Stimulated activated CD4-positive, alpha-beta T cell treated with anti-CD3 and anti-CD28 coated beads, Interleukin-12 subunit alpha, Interleukin-12 subunit beta, amount 100 ng/mL, for 24 hours (primary cell): ENCODE measurements around the gene CERS6.

Source experiments
- DNase-seq, 2 experiments: peaks; one replicate each; pipeline ENCODE4 v3.0.0-alpha.2; 2020; ENCODE audit warnings: low read depth in 2 of 2

The CERS6 gene

DNA sequence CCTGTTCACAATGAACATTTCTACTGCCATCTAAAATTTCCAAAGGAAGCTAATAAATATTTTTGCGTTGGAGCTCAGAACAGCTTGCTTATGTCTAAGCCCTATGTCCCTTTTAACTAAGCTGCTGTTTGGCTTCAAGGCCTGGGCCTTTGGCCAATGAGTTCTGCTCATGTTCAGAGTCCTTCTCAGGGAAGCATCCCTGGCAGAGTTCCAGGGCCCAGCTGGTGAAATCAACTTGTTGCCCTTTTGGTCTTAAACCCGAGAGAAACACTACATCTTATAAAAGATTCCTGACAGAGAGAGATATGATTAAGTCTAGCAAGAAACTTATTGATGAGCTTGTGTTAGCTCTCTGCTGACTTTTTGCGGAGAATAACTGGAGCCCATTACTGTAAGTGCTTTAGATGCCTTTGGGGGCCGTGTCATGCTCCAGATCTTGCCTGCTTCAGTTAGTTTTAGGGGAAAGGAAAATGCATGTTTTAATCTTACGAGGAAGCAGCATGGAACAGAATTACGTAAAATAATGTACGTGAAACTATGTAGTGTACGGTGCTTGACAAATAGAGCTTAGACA lies 243.9 kb downstream of the CERS6 start:
- no peak for DNase-seq

DNA sequence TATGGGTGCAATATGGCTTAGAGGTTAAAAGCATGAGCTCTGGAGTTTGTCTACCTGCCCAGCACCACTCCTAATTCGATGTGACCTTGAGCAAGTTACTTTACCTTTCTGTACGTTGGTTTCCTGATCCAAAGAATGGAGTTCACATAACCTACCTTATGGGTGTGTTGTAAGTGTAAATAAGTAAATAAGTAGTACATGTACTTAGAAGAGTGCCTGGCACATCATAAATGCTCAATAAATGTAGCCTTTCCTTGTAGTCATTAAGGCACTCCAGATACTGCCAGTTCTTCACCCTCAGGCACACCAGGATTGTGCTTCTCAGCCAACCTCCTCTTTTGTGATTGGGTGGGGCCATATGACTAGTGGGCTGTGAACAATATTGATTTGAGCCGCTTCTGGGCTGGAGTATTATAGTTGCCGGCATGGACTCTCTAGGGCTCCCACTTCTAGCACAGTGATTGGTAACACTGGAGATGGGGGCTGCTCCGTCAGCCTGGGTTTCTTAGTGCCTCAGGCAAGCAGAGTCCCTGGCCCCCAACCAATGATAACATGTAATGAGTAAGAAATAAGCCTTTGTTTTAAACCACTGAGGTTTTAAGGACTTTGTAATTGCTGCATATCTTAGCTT lies 244.7 kb downstream of the CERS6 start:
- no peak for DNase-seq

DNA sequence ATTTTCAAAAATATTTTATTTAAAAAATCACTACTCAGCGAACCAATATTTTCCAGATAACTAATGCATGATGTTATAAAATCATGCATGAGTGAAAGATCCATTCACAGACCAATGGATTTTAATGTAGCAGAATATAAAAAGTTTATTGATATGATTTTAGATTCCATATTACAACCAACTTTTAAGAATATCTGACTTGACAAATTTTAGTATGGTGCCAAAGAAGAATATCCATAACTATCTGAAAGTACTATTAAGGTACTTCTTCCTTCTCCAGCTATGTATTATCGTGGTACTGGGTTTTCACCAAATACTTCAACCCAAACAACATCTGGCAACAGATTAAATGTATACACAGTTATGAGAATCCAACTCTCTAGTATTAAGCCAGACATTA lies 246.5 kb downstream of the CERS6 start:
- no peak for DNase-seq

DNA sequence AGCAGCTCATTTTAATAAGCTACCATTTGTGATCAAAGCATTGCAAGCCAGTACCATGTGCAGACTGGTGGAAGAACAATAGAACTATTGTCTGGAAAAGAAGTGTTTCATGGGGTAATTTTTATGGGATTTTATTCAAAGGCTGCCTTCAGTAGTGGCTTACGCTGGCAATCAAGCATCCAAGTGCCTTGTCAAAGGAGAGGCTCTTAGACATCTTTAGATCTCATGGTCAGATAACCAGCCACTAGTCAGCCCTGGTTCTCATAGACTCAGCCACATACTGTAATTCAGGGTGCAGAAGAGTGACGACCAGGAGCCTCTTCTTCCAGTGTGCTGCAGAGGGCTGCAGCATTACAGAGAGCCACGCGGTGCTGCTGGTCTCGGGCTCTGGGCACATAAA lies 247.9 kb downstream of the CERS6 start:
- DNase-seq: no peak

DNA sequence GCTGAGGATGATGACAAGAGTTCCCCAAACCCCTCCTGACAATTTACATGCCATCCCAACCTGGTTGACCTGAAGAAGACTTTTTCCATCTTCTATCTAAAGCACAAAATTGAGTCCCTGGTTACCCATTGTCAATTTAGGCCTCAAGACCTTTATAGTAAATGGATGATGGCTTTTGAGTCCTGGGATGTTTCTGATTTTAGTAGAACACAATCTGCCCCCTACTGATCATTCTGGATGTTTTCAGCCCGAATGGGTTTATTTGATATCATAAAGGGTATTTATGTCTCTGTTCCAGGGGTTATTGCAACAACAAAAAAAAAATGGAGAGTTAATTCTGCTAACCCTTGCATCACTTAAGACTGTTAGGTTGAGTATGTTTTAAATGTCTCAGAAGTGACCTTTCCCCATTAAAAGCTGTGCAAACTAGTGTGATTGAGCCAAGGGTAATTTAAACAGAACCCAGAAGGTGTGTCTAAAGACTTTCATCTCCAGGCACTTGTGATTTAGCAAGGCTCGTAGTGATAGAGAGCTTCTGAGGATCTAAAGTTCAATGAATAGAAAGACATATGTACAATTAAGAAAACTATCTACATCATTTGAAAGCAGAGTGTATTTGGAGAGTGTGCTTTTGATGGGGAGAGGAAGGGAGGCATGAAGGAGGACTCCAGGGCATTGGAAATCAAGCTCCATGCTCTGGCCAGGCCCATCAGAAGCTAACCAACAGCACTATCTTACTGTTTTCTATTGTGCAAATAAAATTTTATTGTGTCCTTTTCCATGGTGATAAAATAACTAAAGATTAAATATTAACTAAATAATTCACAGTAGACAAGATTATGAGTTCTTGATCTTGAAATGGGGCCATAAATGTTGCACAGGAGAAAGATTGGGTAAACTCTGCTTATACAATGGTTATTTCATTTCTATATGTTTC lies 249.7 kb downstream of the CERS6 start:
- no peak for DNase-seq

DNA sequence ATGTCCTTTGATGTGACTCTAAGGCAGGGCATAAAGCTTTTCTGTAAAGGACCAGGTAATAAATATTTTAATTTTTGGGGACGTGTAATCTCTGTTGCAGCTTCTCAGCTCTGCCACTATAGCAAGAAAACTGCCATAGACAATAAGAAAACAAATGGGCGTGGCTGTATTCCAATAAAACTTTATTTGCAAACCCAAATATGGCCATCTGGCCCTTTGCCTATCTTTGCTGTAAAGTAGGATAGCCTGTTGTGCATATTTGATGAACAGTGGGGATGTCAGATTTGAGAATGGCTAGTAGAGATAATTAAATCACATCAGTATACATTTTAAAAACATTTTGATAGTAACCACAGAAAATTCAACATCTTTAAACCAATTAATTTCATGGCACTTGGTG lies 250.7 kb downstream of the CERS6 start:
- no peak for DNase-seq

DNA sequence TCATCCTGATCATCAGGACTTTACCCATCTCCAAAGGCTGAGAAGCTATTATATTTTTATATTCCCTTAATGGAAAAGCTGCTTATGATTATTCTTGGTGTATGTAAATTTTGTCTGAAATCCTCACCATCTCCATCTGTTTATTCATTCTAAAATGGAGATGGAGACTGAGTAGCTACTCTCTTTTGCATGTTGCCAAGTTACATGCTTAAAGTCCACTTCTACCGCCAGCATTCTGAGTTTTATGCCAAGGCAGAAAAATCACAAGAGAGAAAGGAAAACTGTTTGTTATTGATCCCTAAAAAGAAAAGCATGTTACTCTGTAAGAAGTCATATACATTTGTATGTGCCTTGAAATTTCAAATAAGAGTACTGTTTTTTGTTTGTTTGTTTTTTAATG lies 252.0 kb downstream of the CERS6 start:
- DNase-seq: no peak

DNA sequence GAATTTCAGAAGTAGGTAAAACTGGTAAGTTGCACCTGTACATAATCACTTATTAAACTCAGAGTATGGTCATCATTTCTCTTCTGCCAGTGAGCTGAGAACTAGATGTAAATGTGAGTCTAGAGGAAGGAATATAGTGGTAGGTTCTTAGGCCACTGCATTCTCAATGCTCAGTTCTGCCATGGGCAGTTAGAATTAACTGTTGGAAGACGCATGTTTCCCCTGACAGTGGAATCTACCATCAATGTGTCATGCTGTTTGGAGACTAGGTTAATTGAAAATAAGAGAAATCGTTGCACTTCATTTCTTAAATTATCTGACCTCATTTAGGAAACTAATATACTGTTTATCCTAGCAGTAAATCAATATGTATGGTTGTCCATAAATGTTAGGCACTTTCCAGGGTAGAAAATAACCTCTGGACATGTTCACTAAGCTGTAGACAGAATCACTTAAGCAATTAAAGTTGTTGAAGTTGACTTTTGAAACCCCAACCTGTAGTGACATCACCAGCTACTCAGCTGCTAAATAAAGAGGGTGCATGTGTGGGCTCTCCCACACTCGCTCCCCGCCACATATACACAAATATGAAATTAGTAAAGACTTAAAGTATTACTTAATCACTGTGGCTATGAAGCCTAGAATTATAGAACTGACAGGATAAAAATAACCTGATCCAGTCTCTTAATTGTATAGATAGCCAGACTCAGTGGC lies 254.8 kb downstream of the CERS6 start:
- no peak for DNase-seq

DNA sequence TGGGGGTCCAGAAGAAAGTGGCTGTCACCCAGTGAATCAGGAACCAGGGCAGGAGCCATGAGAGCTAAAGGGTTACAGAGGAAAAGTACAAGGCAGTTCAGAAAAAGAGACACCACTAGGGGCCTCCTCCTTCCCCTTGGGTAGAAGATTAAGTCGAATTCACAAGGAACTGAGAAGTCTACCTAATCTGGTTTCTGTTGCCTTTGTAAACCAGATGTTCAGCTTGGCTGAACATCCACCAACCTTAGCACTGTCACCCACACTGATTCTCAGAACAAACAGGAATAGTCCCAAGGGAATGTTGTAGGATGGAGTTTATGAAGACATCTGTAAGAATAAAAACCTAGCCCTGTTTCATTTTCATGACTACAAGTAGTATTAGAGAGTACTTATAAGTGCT lies 256.0 kb downstream of the CERS6 start:
- DNase-seq: no peak

DNA sequence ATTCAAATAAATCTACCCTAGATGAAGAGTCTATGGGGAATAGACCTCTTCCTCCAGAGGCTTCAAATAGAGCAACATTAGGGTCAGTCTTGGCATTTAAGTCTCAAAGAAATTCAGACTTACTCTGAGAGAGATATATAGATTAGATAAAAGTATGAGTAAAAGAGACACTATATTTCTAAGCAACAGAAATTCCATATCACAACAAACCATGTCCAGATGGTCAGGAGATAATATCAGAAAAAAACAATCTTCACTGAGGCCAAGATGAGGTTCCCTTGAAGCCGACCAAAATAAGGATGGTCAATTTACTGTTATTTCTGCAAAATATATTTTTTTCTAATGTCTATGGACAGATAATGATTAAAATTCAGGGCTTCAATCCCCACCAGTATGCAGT lies 257.3 kb downstream of the CERS6 start:
- no peak for DNase-seq

DNA sequence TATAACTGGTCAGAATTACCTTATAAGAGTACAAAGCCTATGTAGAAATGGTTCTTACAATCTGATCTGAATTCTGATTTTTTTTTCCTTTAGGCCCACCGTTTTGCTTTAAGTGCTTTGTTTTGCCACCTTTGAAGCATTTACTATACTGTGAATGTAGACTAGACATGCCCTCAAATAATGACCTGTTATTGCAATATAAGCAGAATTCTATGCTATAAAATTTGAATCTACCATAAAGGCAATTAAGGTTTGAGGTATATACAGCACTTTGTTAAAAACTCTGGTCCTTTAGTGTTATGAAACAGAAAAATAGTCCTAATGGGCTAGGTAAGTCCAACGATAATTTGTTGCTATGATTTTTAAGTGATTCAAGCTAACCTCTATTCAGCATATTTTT lies 259.8 kb downstream of the CERS6 start:
- DNase-seq: no peak

DNA sequence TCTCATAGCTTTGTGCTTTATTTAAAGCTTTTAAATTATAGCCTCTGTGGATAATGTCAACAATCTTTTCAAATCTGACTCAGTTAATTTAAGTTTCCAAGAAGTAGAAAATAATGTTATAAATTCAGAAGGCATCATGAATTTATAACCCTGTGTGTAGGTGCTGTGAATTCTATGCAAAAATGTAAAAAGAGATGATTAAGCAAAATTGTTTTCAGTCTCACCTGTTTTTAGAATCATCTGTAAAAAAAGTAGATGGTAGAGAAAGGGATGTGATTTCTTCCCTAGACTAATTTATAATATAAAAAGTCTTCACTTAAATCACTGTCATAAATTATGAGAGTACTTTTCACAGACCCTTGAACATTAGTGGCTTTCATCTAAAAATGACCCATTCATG lies 260.8 kb downstream of the CERS6 start:
- no peak for DNase-seq

DNA sequence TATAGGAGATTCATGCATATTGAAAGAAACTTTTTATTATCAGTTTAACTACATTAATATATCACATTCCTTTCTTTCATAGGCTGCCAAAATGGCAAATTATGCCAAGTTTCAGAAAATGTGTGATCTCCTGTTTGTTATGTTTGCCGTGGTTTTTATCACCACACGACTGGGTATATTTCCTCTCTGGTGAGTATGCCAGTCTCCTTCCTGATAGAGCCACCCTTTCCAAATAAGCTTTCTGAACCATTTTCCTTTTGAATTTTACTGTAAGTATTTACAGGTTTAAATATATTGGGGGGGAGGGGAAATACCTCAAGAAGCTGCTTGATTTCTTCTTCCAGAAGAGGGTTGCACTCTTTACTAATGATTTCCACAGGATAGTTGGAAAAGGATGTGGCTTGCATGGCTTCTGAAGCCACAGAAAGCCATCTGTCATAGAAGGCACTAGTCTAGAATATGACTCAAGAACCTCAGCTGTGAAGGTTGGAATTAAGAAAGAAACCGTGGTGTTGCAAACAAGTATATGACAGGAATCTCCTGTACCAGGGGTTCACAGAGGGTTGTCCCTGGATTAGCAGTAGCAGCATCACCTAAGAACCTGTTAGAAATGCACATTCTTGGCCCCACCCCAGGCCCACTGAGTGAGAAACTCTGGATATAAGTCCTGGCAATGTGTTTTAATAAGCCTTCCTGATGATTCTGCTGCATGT lies 261.9 kb downstream of the CERS6 start:
- DNase-seq: no peak

DNA sequence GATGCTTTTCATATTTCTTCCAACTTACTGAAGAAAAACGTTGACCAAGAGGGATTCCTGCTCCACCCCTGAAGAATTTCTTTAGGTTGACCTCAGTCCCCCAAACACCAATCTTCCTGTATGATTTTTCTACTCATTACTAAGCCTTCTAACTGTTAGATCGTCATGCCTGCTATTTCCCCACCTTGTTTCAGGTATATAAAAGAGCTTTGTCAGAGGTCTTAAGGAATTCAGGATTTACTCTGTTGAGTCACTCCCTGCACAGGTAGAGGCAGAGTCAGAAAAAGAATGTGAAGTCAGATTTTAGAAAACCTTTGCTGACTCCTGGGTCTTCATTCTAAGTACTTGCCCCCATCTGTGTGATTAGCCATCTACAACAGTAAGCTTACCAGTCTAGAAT lies 262.6 kb downstream of the CERS6 start:
- DNase-seq: no peak

DNA sequence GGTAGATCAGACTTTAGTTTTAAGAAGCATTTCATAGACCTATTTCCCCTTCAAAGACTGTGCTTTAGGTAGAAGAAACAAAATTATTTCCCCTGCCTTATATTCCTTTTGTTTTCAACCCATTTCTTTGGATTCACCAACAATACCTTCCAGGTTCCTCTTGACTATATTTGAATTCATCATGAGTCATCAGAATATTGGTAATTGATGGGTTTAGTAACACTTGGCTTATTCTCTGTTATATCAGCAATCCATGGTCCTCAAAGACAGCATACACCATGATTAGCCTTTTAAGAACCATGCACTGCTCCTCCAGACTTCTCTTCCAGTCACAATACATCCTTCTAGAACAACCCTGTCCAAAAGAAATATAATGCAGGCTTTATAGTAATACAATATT lies 263.4 kb downstream of the CERS6 start:
- no peak for DNase-seq

DNA sequence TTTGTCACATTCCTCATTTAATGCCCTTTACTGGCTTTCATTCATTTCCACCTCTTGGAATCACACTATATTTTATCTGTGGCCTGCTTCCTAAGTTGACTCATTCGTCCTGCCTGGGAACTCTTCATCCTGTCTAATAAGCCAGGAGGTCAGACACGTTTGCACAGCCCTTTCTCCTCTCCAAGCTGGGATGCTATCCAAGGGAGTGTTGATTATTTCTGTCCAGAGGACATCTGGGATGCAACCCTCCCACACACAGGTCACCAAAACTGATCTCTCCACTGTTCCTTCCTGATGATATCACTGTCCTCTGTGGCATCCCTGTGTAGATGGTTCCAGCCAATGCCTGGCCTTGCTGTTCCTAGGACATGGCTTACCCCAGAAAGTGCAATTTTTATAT lies 266.5 kb downstream of the CERS6 start:
- no peak for DNase-seq

DNA sequence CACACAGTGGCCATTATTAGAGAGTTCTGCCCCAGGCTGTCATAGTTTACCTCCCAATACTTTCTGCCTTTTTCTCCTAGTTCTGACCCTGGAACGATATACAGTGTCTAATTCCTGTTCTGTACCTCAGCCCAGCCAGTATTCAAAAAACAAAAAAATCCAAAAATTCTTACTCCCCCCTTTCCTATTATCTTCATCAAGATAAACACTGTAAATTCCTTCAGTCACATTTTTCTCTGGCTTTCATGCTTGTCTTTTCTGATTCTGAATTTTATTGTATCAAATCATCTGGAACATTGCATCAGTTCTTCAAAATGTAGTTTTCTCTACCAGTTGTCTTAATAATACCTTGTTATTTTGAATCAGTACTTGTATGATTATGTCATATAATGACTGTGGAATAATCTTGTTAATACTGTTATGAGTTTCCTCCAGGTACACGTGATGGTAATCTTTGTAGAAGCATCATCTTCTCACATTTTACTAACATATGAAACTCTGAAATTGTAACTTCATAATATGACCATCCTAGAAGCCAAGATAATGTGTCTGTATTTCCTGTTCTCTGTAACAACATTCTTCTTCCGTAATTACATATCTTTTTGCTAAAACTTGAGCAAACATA lies 267.3 kb downstream of the CERS6 start:
- no peak for DNase-seq

DNA sequence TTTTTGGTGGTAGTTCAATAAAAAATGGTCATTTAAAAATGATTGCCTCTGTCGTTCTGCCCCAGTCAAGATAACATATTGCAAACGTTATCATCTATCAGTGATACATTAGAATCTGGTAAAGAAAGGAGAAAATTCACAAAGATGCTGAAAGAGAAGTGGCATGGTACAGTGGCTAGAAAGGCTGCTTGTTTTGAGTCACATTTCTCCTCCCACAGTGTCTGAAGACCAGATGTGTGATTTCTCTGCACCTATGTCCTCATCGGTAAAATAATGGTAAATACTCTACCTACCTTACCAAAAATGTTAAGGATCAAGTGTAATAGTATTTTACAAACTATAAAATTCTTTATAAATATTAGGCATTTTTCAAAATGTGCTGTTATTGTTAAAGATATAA lies 270.3 kb downstream of the CERS6 start:
- no peak for DNase-seq

DNA sequence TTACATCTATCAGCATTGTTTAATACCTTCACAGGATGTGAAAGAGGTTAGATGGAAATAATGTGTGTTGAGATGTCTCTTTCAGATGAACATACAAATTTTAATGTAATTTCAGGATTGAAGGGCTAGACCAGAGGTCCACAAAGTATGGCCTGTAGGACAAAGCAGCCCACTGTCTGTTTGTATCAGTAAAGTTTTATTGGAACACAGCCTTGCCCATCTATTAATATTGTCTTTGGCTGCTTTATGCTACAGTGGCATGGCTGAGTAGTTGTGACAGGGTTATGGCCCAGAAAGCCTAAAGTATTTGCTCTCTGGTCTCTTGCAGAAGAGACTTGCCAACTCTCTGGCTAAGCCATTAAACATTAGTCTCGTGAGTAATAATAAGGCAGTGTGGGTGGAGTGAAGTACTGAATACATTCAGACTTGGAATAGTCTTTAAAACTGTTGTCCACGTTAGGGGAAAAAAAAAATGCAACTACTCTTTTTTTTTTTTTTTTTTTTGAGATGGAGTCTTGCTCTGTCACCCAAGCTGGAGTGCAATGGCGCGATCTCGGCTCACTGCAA lies 271.9 kb downstream of the CERS6 start:
- DNase-seq: no peak

DNA sequence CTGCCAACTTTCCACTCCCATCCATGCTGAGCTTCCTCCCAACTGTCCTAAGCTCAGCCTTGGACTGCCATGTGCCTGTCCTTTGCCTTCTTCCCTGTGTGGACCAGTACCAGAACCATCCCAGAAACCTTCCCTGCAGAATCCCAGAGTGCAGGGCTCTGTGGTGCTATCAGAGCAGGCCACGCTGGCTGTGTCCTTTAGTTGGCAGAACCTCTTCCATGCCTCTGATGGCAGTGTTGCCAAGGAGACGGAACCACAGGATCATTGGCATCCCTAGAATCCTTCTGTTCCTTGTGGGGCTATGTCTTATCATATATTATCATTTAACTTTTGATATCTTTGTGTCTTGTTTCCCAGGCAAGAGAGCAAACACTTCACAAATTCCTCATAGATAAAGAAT lies 273.4 kb downstream of the CERS6 start:
- DNase-seq: no peak

DNA sequence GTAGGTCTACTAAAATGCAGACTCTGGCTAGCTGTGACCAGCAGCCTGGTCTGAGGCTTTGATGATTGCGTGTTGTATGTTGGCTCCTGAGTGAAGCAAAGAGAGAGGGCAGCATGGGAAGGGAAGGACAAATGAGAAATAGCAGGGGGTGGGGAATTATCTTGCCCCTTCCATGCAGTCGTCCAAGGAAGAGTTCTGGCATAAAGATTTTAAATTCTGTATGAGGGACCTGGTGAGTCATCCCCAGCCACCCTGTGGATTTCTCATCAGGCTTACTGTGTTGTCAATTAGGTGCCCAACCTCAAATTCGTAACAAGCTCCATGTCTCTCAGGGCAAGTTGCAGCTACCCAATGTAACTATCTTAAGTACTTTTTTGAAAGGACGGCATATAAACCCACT lies 274.3 kb downstream of the CERS6 start:
- DNase-seq: no peak
